Neural crest cell (in vitro differentiated cells): ENCODE measurements around the gene FANK1. TPM values are rescaled to one million over a fixed set of nuclear protein-coding genes. Genes with fewer than 3 reads are reported as not detected.

Experiments
- DNase-seq: peaks from one replicate; pipeline ENCODE4 v3.0.0; 2021; ENCODE audit warnings: low read depth, mixed read lengths, low spot score
- H3K27ac Mint-ChIP-seq: one replicate; pipeline ENCODE4 v1.8.0; 2021; ENCODE audit warnings: mild to moderate bottlenecking, mixed read lengths; ENCODE audit not compliant: unreplicated experiment
- H3K27me3 Mint-ChIP-seq: 2 replicates; pipeline ENCODE4 v1.8.0; 2021; ENCODE audit warnings: low read depth, mild to moderate bottlenecking, mixed read lengths
- H3K36me3 Mint-ChIP-seq: 2 replicates; pipeline ENCODE4 v1.8.0; 2021; ENCODE audit warnings: low read depth, mild to moderate bottlenecking, mixed read lengths
- H3K4me1 Mint-ChIP-seq: 2 replicates; pipeline ENCODE4 v1.8.0; 2021; ENCODE audit warnings: mixed read lengths
- H3K4me3 Mint-ChIP-seq: one replicate; pipeline ENCODE4 v1.8.0; 2021; ENCODE audit warnings: mild to moderate bottlenecking, mixed read lengths
- H3K9me3 Mint-ChIP-seq: 2 replicates; pipeline ENCODE4 v1.8.0; 2021; ENCODE audit warnings: mixed read lengths
- CTCF ChIP-seq: fragments of 200-600 bp; sonication (generic); conservative IDR thresholded peaks from 2 replicates; pipeline ENCODE4 v1.5.0; 2021; ENCODE audit warnings: antibody characterized with exemption, mild to moderate bottlenecking
- total RNA-seq: library from RNA; stranded (reverse); gene quantifications from 2 replicates; pipeline ENCODE4 v1.2.1, GENCODE V29; 2021

FANK1 gene
- total RNA-seq, 1 donor from 2014 or later, result 2.4 TPM

- H3K4me3 Mint-ChIP-seq, result no peak overlapping the region
- H3K36me3 Mint-ChIP-seq, result peaks cover 19% of the 10 kb centered on the region
- no peaks in the 10 kb centered on the region for H3K9me3 Mint-ChIP-seq
- H3K4me1 Mint-ChIP-seq, result peaks cover 4% of the 10 kb centered on the region
- no peaks in the 10 kb centered on the region for H3K27me3 Mint-ChIP-seq
- no peak for TF ChIP-seq CTCF
- no peak overlapping the region for H3K27ac Mint-ChIP-seq
- no peak for DNase-seq
These were observed 45.3 kb upstream of the FANK1 start for GRCh38 chr10:125850766-125851731.

GRCh38 chr10:125852487-125852886 lies 43.9 kb upstream of the FANK1 start:
- no peak for DNase-seq
- Mint-ChIP-seq H3K9me3 (no peaks in the 10 kb centered on the region), H3K27ac (no peak overlapping the region), H3K4me3 (no peak overlapping the region), H3K36me3 (peaks cover 11% of the 10 kb centered on the region), H3K27me3 (no peaks in the 10 kb centered on the region), H3K4me1 (peaks cover 4% of the 10 kb centered on the region)
- no peak for TF ChIP-seq CTCF

- DNase-seq, result no peak
- H3K27ac Mint-ChIP-seq, result no peak overlapping the region
- peaks cover 4% of the 10 kb centered on the region for H3K4me1 Mint-ChIP-seq
- no peaks in the 10 kb centered on the region for H3K9me3 Mint-ChIP-seq
- H3K36me3 Mint-ChIP-seq, result no peaks in the 10 kb centered on the region
- H3K4me3 Mint-ChIP-seq, result no peak overlapping the region
- TF ChIP-seq CTCF, result no peak
- no peaks in the 10 kb centered on the region for H3K27me3 Mint-ChIP-seq
These were observed 39.1 kb upstream of the FANK1 start for GRCh38 chr10:125857185-125857760.

GRCh38 chr10:125859128-125859817 lies 37.1 kb upstream of the FANK1 start:
- no peak for DNase-seq
- H3K27me3 Mint-ChIP-seq, result no peaks in the 10 kb centered on the region
- H3K9me3 Mint-ChIP-seq, result no peaks in the 10 kb centered on the region
- no peak overlapping the region for H3K27ac Mint-ChIP-seq
- H3K4me3 Mint-ChIP-seq, result no peak overlapping the region
- no peak for TF ChIP-seq CTCF
- no peaks in the 10 kb centered on the region for H3K36me3 Mint-ChIP-seq
- no peaks in the 10 kb centered on the region for H3K4me1 Mint-ChIP-seq

- Mint-ChIP-seq H3K4me3 (no peak overlapping the region), H3K36me3 (no peaks in the 10 kb centered on the region), H3K4me1 (no peaks in the 10 kb centered on the region), H3K27me3 (no peaks in the 10 kb centered on the region), H3K27ac (no peak overlapping the region), H3K9me3 (no peaks in the 10 kb centered on the region)
- no peak for DNase-seq
- TF ChIP-seq CTCF, result no peak
These were observed 31.2 kb upstream of the FANK1 start for GRCh38 chr10:125865120-125865519.
